HG02943 (cell line): ENCODE data around the gene CCL17.
"Not testable (repeated sequence)": the region's sequence is repeated elsewhere in the genome, so short reads cannot be mapped to it uniquely, and the experiment has no call there.

ENCODE experiments used
- ATAC-seq: cut with Tn5 transposase; IDR thresholded peaks from one replicate; pipeline ENCODE4 v1.9.1; 2021; ENCODE audit warnings: mild to moderate bottlenecking, low read depth, moderate library complexity; ENCODE audit not compliant: unreplicated experiment

The CCL17 gene

GRCh38 chr16:57427307-57427706, 22.7 kb downstream of the CCL17 start:
- ATAC-seq, result no peak

- ATAC-seq, result no peak
Measured at GRCh38 chr16:57427824-57428223, 23.3 kb downstream of the CCL17 start.

- ATAC-seq, result no peak
Measured at GRCh38 chr16:57430955-57431354, 26.4 kb downstream of the CCL17 start.

- ATAC-seq, result no peak
Measured at GRCh38 chr16:57432505-57432904, 27.9 kb downstream of the CCL17 start.

GRCh38 chr16:57432989-57433388, 28.4 kb downstream of the CCL17 start:
- ATAC-seq, result no peak

GRCh38 chr16:57434003-57434402, 29.4 kb downstream of the CCL17 start:
- ATAC-seq, result no peak

- no peak for ATAC-seq
Measured at GRCh38 chr16:57435838-57436237, 31.3 kb downstream of the CCL17 start.

- ATAC-seq, result not testable (repeated sequence)
Measured at GRCh38 chr16:57439947-57440346, 35.4 kb downstream of the CCL17 start.

GRCh38 chr16:57440551-57440950, 36.0 kb downstream of the CCL17 start:
- not testable (repeated sequence) for ATAC-seq

- no peak for ATAC-seq
Measured at GRCh38 chr16:57444711-57445110, 40.1 kb downstream of the CCL17 start.

- no peak for ATAC-seq
Measured at GRCh38 chr16:57445510-57445909, 40.9 kb downstream of the CCL17 start.

GRCh38 chr16:57446531-57447185, 42.1 kb downstream of the CCL17 start:
- ATAC-seq, result peak; percentile 32

GRCh38 chr16:57447186-57447962, 42.8 kb downstream of the CCL17 start, which contains the start of the genes CIAPIN1 and COQ9:
Gene CIAPIN1, minus strand, starts transcription at chr16:57447385. Its CDS starts 6,457 bp downstream, at chr16:57440928.
Gene COQ9, plus strand, starts transcription at chr16:57447479. Its CDS starts 27 bp downstream, at chr16:57447506.
- ATAC-seq, result peak; percentile 91

GRCh38 chr16:57452021-57452420, 47.5 kb downstream of the CCL17 start:
- no peak for ATAC-seq

GRCh38 chr16:57462209-57462977, 57.8 kb downstream of the CCL17 start, which contains the start of gene POLR2C:
Gene POLR2C, plus strand, starts transcription at chr16:57462679. Its CDS starts 46 bp downstream, at chr16:57462725.
- peak; percentile 77 for ATAC-seq

GRCh38 chr16:57462978-57463362, 58.4 kb downstream of the CCL17 start:
- no peak for ATAC-seq

GRCh38 chr16:57464523-57464922, 60.0 kb downstream of the CCL17 start:
- ATAC-seq, result no peak
